HG02973 (cell line): ENCODE measurements around the gene PLEKHA7.

Source experiments
- ATAC-seq: cut with Tn5 transposase; IDR thresholded peaks from one replicate; pipeline ENCODE4 v1.9.1; 2021; ENCODE audit warnings: moderate library complexity; ENCODE audit not compliant: unreplicated experiment

Gene PLEKHA7

GRCh38 chr11:16745950-16746605 is 268.1 kb downstream of the PLEKHA7 start:
- ATAC-seq, result no peak

- ATAC-seq, result no peak
Measured at GRCh38 chr11:16744128-16744725, 270.0 kb downstream of the PLEKHA7 start.

DNA sequence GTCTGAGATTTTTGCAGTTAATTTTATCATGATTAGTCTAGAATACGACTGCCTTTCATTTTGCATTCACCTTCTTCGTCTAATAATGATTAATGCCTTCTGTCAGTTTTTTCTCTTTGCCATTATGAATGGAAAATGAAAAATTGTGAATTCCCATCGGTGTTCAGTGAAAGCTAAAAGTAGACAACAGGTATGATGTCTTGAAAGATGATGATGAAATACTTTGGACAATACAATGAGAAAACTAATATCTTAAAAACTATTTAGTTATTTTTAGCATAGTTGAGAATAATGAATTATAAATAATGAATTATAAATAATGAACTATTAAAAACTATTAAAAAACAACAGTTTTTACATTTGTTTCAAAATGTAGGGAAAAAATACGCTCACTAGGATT is 270.7 kb downstream of the PLEKHA7 start:
- no peak for ATAC-seq

DNA sequence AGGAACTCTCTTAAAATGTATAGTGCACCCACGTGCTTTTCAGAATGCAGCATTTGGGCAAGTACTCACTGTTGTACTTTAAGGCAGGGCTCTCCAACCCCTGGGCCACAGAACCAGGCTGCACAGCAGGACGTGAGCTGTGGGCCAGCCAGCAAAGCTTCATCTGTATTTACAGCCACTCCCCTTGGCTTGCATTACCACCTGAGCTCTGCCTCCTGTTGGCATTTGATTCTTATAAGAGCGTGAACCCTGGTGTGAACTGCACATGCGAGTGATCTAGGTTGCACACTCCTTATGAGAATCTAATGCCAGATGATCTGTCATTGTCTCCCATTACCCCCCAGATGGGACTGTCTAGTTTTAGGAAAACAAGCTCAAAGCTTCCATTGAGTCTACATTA is 272.7 kb downstream of the PLEKHA7 start:
- ATAC-seq, result no peak

GRCh38 chr11:16738947-16739815 is 275.0 kb downstream of the PLEKHA7 start:
- ATAC-seq, result peak; percentile 0

DNA sequence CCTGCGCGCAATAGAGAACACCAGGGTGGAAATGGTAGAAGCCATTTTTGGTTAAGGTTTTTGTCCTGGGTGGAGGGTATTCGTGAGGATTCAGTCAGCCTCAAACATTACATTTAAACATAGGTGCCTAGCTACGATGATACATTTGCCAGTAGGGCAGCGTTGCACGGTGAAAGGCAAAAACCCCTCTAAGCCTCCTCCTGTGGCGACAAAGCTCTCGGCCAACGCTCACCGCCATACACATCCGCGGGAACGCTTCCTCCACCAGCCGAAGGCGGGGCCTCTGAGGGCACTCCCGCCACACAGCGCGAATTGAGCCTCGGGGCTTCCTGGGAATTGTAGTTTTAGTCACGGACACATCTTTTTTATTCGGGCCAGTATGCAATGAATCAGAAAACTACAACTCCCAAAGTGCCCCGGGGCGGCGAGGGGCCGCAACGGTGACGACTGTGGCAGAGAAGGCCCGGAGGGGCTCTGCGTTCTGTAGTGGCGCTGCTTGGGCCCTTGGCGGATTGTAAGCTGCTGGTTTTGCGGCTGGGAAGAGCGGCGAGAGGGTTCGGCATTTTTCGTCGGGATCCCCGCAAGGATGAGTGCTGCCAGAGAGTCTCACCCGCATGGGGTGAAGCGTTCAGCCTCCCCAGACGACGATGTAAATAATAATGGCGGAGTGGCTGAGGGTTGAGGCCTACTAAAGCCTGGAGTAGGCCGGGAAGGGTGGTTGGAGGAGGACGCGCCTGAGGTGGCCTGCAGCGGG is 275.8 kb downstream of the PLEKHA7 start, which contains the start of gene C11orf58:
Gene C11orf58 (plus strand): TSS at position 455 of the 754 bp plus-strand sequence. CDS start 132 bp downstream, at position 587.
- peak; percentile 97 for ATAC-seq

GRCh38 chr11:16737818-16738192 is 276.4 kb downstream of the PLEKHA7 start:
- peak; percentile 9 for ATAC-seq
